Activated CD8-positive, alpha-beta T cell treated with anti-CD3 and anti-CD28 coated beads for 36 hours (primary cell): ENCODE measurements around the gene TUBA3C. TPM values are rescaled to one million over a fixed set of nuclear protein-coding genes. Genes with fewer than 3 reads are reported as not detected.

Source experiments
- ATAC-seq: fragments of 200-7000 bp; cut with Tn5 transposase; one replicate; pipeline ENCODE4 v1.10.0; 2021; ENCODE audit warnings: mild to moderate bottlenecking, moderate library complexity
- CTCF ChIA-PET: fragments of 350-600 bp; sonication (Branson Sonifier 250); formaldehyde crosslinking; loops from one replicate; lab custom pipeline; 2021; ENCODE audit warnings: antibody characterized with exemption; lab: Charles Lee
- POLR2A ChIA-PET: fragments of 350-600 bp; sonication (Branson Sonifier 250); formaldehyde crosslinking; loops from one replicate; lab custom pipeline; 2021; ENCODE audit warnings: antibody characterized with exemption; lab: Charles Lee
- DNase-seq: peaks from one replicate; pipeline ENCODE4 v3.0.0-alpha.2; 2020
- H3K27ac Mint-ChIP-seq: one replicate; pipeline ENCODE4 v1.8.0; 2021; ENCODE audit warnings: mild to moderate bottlenecking, mixed read lengths
- H3K27me3 Mint-ChIP-seq: one replicate; pipeline ENCODE4 v1.8.0; 2021; ENCODE audit warnings: mixed read lengths
- H3K36me3 Mint-ChIP-seq: one replicate; pipeline ENCODE4 v1.8.0; 2021; ENCODE audit warnings: low read depth, mixed read lengths
- H3K4me1 Mint-ChIP-seq: one replicate; pipeline ENCODE4 v1.8.0; 2021; ENCODE audit warnings: low read depth, mixed read lengths
- H3K4me3 Mint-ChIP-seq: one replicate; pipeline ENCODE4 v1.8.0; 2021; ENCODE audit warnings: mild to moderate bottlenecking, moderate library complexity, mixed read lengths
- H3K9me3 Mint-ChIP-seq: one replicate; pipeline ENCODE4 v1.8.0; 2021; ENCODE audit warnings: mixed read lengths
- intact Hi-C: fragments of 100-400 bp; cut with micrococcal nuclease; formaldehyde crosslinking; loops from one replicate; pipeline ENCODE4 v1.10.0; 2022
- total RNA-seq, 2 experiments: library from RNA; stranded (reverse); gene quantifications; one replicate each; pipeline ENCODE4 v1.2.3, GENCODE V29; 2021
- TF ChIP-seq, protein P1 (sequence below): fragments of 200-600 bp; IDR thresholded peaks from one replicate; pipeline ENCODE4 v1.8.0; 2022; ENCODE audit warnings: antibody characterized with exemption, mild to moderate bottlenecking

TUBA3C gene
- total RNA-seq, 2 experiments from 2014 or later: not detected

GRCh38 chr13:19185086-19185864 is 3.7 kb upstream of the TUBA3C start:
- Mint-ChIP-seq H3K27ac (no peak overlapping the region), H3K9me3 (no peaks in the 10 kb centered on the region), H3K36me3 (no peaks in the 10 kb centered on the region), H3K4me1 (no peaks in the 10 kb centered on the region), H3K27me3 (no peaks in the 10 kb centered on the region), H3K4me3 (no peak overlapping the region)
- ChIA-PET POLR2A (no interaction called here), CTCF (no interaction called here)
- DNase-seq: no peak
- no peak for ATAC-seq
- intact Hi-C loops: no loop called here
- TF ChIP-seq, protein P1, sequence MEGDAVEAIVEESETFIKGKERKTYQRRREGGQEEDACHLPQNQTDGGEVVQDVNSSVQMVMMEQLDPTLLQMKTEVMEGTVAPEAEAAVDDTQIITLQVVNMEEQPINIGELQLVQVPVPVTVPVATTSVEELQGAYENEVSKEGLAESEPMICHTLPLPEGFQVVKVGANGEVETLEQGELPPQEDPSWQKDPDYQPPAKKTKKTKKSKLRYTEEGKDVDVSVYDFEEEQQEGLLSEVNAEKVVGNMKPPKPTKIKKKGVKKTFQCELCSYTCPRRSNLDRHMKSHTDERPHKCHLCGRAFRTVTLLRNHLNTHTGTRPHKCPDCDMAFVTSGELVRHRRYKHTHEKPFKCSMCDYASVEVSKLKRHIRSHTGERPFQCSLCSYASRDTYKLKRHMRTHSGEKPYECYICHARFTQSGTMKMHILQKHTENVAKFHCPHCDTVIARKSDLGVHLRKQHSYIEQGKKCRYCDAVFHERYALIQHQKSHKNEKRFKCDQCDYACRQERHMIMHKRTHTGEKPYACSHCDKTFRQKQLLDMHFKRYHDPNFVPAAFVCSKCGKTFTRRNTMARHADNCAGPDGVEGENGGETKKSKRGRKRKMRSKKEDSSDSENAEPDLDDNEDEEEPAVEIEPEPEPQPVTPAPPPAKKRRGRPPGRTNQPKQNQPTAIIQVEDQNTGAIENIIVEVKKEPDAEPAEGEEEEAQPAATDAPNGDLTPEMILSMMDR: no peak

DNA sequence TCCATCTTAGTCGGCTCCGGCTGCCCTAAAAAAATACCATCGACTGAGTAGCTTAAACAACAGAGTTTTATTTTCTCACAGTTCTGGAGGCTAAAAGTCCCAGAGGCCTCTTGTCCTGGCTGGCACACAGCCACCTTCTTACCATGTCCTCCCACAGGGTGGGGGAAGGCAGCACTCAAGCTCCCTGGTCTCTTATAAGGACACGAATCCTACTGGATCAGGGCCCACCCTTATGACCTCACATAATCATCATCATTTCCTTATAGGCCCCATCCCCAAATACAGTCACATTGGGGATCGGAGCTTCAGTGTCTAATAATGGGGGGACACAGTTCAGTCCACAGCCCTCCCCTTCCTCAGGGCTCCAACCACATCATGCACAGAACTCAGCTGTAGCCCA is 2.6 kb upstream of the TUBA3C start:
- H3K4me3 Mint-ChIP-seq: no peak overlapping the region
- ChIA-PET POLR2A (no interaction called here), CTCF (no interaction called here)
- no peaks in the 10 kb centered on the region for H3K9me3 Mint-ChIP-seq
- DNase-seq (no peak), ATAC-seq (no peak)
- no peak overlapping the region for H3K27ac Mint-ChIP-seq
- no peaks in the 10 kb centered on the region for H3K36me3 Mint-ChIP-seq
- TF ChIP-seq, protein P1: no peak
- intact Hi-C loops: no loop called here
- H3K27me3 Mint-ChIP-seq: no peaks in the 10 kb centered on the region
- no peaks in the 10 kb centered on the region for H3K4me1 Mint-ChIP-seq

- Mint-ChIP-seq H3K27me3 (no peaks in the 10 kb centered on the region), H3K27ac (no peak overlapping the region), H3K4me1 (no peaks in the 10 kb centered on the region), H3K9me3 (no peaks in the 10 kb centered on the region), H3K4me3 (no peak overlapping the region), H3K36me3 (no peaks in the 10 kb centered on the region)
- POLR2A ChIA-PET: no interaction called here
- ATAC-seq (no peak), DNase-seq (no peak)
- intact Hi-C loops: no loop called here
- TF ChIP-seq, protein P1: no peak
- CTCF ChIA-PET: no interaction called here
Measured at GRCh38 chr13:19183676-19184075, 2.1 kb upstream of the TUBA3C start.

GRCh38 chr13:19182536-19182935 is 912 bp upstream of the TUBA3C start:
- no peak for ATAC-seq
- H3K27me3 Mint-ChIP-seq: no peaks in the 10 kb centered on the region
- no peak overlapping the region for H3K4me3 Mint-ChIP-seq
- H3K27ac Mint-ChIP-seq: no peak overlapping the region
- TF ChIP-seq, protein P1: no peak
- no peaks in the 10 kb centered on the region for H3K4me1 Mint-ChIP-seq
- H3K36me3 Mint-ChIP-seq: no peaks in the 10 kb centered on the region
- no peak for DNase-seq
- intact Hi-C loops: no loop called here
- peaks cover 1% of the 10 kb centered on the region for H3K9me3 Mint-ChIP-seq
- POLR2A ChIA-PET: no interaction called here
- CTCF ChIA-PET: no interaction called here

- no peaks in the 10 kb centered on the region for H3K36me3 Mint-ChIP-seq
- H3K27me3 Mint-ChIP-seq: no peaks in the 10 kb centered on the region
- no peak overlapping the region for H3K27ac Mint-ChIP-seq
- intact Hi-C loops: no loop called here
- no peaks in the 10 kb centered on the region for H3K4me1 Mint-ChIP-seq
- no peak for DNase-seq
- no peak overlapping the region for H3K4me3 Mint-ChIP-seq
- ChIA-PET CTCF (interaction anchor here (1.1 kb wide), 1 partner anchor 62 kb away, joined by 4 read pairs; no protein-coding TSS in a partner anchor), POLR2A (no interaction called here)
- TF ChIP-seq, protein P1: no peak
- ATAC-seq: no peak
- H3K9me3 Mint-ChIP-seq: peaks cover 1% of the 10 kb centered on the region
Measured at GRCh38 chr13:19181021-19181620, 503 bp downstream of the TUBA3C start.
